ENCODE data around the gene CCDC33.

CCDC33 gene

DNA sequence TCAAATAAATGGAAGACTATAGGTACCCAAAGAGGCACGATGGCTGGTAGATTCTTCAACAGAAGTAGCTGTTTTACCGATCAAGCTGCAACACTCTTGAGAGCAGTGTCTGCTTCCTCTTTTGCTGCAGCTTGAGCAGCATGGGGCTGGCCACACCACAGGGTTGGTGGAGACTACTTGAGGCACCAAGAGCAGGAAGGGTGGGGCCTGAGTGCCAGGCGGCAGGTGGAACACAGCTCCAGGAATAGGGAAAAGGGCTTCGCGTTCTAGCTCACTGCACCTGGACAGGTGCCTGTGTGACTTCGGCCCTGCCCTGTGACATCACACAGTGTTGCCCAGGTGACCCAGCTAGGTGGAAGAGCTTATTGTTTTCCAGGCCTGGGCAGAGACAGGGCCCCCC, at the start of gene CCDC33:
TSS of gene CCDC33 (plus strand) at position 365 of the 400 bp plus-strand sequence. CDS start 394 bp downstream, outside the sequence.
- no peak for DNase-seq

GRCh38 chr15:74188216-74188615, 47.9 kb upstream of the CCDC33 start:
- DNase-seq = no peak

DNA sequence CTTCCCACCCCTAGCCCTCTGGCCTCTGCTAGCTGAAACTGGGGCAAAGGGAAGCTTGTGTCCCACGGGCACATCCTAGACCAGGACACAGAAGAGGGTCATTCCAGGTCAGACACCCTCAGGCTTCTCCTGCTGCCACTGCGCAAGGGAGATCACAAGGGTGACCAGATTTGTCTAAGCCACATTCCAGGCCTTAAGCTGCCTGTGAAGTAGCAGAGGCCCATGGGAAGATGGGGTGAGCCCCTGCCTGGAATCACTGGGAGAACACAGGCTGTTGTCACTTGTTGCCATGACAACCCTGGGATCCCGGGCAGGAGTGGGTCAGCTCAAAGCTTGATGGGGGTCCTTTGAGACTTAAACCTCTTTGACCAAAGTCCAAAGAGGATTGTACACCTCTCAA, 44.3 kb upstream of the CCDC33 start:
- no peak for DNase-seq

DNA sequence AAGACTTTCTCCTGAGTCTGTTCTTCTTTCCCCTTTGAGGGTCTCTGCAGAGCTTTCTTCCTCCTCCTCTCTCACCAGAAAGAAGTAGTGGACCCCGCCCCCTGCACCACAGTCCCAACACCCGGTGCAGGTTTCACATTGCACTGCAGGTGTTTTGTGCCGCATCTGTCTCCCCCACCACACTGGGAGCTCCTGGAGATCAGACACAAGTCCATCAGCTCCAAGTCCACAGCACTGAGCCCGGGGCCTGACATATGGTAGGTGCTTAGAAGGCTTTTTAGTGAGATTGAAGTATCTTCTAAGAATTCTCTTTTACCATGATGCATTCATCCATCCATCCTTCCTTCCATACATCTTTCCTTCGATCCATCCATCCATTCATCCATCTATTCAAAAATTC, 43.4 kb upstream of the CCDC33 start:
- DNase-seq = no peak

GRCh38 chr15:74193299-74193718, 42.8 kb upstream of the CCDC33 start:
- no peak for DNase-seq

DNA sequence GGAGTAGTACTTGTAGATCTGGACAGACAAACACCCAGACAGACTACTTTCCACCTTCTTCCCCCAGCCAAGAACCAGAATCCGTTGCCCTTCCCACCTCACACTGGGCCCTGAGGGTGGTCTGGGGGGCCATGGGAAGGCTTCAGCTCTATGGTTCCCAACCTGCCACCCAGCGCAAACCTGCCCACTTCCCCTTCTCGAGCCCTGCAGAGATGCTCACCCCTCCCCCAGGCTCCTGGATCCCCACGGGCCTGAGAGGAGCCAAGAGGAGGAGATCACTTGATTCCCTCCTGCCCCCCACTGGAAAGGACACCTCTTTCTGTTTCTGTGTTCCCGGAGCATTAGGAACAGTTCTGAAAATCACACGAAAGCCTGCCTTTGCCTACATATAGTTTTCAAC, 42.2 kb upstream of the CCDC33 start:
- no peak for DNase-seq

DNA sequence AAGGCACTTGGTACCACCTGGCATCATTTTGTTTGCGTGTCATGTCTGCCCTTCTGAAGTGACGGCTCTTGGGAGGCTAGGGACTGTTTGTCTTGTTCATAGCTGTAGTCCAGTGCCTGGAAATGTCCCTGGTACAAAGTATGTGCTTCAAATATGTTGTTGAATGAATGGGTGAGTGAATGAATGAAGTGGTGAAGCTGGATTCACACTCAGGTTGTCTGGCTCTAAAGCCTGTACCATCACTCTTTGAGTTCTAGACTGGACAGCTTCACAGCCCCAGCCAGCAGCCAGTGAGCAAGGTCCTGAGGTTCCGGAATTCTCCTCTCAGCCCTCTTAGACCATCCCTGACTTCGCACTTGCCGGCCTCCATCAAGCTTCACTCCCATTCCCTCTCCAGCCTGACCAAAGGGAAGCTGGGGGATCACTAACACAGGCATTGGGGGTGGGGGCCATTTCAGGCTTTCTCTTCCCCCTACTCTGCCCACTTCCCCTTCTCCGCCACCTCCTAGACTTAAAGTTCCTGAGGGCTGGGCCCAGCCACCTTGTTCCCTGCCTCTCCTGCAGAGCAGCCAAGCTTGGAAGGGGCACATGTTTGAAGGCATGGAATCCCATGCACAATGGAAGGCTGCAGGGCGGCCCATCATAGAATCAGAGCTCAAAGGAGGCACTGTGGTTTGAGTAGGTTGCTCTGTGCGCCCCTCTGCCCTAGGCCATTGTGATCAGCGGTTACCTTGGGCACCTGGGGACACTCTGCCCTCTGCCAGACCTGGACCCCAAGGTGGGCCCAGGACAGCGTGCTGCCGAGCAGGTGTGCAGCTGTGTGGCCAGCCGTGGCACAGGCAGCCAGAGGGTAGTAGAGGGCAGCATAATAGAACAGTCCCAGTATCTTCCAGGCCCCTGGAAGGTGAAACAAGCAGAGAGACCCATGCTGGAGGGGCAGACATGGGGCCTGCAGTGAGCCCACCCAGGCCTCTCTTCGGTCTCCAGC, 41.3 kb upstream of the CCDC33 start:
- DNase-seq = no peak

DNA sequence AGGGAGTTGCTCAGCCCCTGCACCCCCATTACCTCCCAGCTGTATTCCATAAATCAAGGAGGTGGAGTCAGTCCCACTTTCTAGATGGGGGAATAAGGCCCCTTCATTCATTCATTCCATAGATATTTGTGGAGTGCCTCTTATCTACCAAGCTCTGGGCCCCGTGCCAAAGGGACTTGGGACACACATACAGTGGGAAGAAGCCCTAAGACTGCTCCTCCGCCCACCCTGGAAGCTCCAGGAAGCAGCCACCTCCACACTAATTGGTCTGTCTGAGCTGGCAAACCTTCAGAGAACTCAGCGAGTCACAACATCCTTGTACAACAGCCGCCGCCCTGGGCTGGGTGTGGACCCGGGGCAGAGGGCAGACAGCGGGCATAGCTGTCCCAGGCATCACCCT, 40.0 kb upstream of the CCDC33 start:
- DNase-seq = peak in 13 of 56 donors; percentile 6 to 54 (median 22)

- no peak for DNase-seq
Observed at GRCh38 chr15:74197176-74197965, 38.8 kb upstream of the CCDC33 start.

- no peak for DNase-seq
Observed at GRCh38 chr15:74199297-74199652, 36.9 kb upstream of the CCDC33 start.

GRCh38 chr15:74200412-74200815, 35.7 kb upstream of the CCDC33 start:
- DNase-seq = no peak

DNA sequence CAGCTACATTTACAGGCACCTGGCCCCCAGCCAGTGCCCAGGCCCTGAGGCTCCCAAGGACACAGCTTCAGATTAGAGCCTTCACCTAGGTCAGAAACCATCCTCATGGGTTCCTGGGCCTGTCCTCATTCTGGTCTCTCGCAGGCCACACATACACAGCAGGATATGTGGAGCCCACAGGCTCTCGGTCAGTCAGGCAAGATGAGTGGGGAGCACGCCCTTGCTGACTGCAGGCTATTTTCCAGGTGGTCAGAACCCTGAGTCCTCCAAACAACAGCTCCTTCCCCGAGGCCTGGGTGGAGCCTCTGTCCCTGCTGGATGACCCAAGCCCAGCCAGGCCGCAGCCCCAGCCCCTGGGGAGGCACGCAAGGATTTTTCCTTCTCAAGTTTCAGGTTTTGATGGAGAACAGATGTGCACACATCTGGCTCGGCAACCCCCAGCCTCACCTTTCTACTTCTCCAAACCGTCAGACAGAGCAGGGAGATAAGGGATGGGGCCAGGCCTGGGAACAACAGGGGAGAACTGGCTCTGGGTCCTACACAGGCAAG, 35.2 kb upstream of the CCDC33 start:
- no peak for DNase-seq

DNA sequence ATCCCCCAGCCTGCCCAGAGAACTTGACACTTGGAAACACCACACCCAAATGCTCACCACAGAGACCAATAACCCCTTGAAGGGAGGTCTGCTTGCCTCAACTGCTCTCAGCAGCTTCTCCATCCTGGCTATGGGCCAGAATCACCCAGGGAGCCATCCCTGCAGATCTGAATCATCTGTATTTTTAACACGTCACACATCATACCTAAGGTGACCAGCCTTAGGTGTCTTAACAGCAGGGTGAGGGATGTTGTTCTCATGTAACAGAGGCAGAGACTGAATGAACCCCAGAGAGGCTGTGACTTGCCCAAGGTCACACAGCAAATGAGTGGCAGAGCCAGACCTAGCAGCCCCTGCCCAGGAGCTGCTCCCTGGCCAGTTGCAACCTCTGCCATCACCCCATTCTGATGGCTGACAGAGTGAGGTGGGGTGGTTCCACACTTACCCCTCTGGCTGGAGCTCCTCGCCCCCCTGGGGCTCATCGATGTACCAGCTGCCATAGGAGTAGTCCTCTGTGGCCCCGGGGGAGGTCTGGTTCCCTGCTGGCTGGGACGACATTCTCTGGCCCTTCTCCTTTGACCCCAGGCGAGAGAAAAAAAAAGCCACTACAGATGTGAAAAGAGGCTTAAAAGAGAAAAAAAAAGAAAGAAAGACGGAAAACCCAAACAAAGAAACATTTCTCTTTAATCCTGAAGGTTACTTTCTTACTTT, 34.3 kb upstream of the CCDC33 start:
- no peak for DNase-seq

DNA sequence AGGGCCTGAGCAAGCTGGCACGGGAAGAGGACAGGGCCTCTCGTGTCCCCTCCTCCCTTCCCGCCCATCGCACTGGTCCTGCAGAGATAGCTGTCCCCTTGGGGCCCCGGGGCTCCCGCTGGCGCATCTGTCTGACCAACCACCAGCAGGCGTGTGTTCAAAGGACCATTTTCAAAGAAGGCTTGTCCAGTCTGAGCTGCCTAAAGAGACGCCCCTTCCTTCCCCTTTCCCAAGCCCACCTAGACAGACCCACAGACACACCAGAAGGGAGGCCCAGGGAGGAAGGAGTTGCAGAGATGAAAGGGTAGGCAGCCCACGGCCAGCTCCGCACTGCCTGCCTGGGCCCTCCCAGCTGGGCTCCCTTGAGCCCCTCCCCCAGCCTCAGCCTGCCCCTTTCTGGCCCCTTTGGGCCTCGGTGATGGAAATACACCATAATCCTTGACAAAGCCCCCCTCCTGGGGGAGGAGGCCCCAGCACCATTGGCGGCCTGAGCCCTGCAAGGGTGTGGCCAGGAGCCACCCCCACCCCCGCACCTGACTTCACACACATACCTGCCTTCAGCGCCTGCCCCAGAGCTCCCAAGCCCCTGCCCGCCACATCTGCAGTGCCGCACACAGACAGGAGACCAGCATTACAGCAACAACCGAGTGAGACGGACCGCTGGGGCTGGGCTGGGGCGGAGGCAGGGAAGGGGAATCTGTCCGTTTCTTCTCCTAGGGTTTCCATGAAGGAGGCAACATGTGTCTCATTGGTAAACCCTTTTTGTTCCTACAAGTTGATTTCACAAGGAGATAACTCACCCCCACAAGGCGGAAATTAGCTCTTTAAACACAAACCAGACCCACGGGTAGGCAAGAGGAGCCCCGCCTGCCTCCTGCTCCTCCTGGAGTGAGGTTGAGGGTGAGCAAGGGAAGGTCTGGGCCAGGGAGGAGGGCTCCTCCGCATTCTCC, 33.4 kb upstream of the CCDC33 start, which contains the start of gene STRA6:
TSS of gene STRA6 (minus strand) at position 336 of the 950 bp plus-strand sequence. CDS start 520 bp downstream, outside the sequence.
- no peak for DNase-seq

- DNase-seq = peak in 2 of 56 donors; percentile 5 to 15
Observed at GRCh38 chr15:74203914-74204431, 32.2 kb upstream of the CCDC33 start.

GRCh38 chr15:74205582-74205947, 30.6 kb upstream of the CCDC33 start:
- DNase-seq = no peak

GRCh38 chr15:74206801-74207281, 29.3 kb upstream of the CCDC33 start:
- DNase-seq = peak in 7 of 56 donors; percentile 10 to 27 (median 23)

GRCh38 chr15:74207652-74208440, 28.3 kb upstream of the CCDC33 start:
- DNase-seq = no peak

GRCh38 chr15:74208496-74208895, 27.6 kb upstream of the CCDC33 start:
- no peak for DNase-seq
